Peyer's patch (tissue), 4 donors: Measurements from ENCODE around the gene TEC. TPM values are rescaled to one million over a fixed set of nuclear protein-coding genes. Genes with fewer than 3 reads are reported as not detected.
A peak's percentile ranks its signal among the peaks of the same experiment; 100 is the strongest.

ENCODE experiments used
- DNase-seq, 3 donors: peaks; one replicate each; pipeline ENCODE4 v3.0.0-alpha.2; 2017 to 2019
- H3K27ac ChIP-seq, 4 donors: fragments of 200-600 bp; sonication (generic); one replicate each; pipeline ENCODE4 v1.5.1; 2016 to 2019
- H3K27me3 ChIP-seq, 2 donors: fragments of 200-600 bp; sonication (generic); one replicate each; pipeline ENCODE4 v1.5.1; 2019
- H3K36me3 ChIP-seq, 3 donors: fragments of 200-600 bp; sonication (generic); one replicate each; pipeline ENCODE4 v1.5.1; 2016 to 2019
- H3K4me1 ChIP-seq, 4 donors: fragments of 200-600 bp; sonication (generic); one replicate each; pipeline ENCODE4 v1.5.1; 2016 to 2019
- H3K4me3 ChIP-seq, 4 donors: fragments of 200-600 bp; sonication (generic); 1 replicate in 3 of 4; 2 replicates in 1 of 4; pipeline ENCODE4 v1.5.1; 2016 to 2019; ENCODE audit warnings: mild to moderate bottlenecking in 1 of 4
- H3K9me3 ChIP-seq, 4 donors: fragments of 200-600 bp; sonication (generic); one replicate each; pipeline ENCODE4 v1.5.1; 2016 to 2019; ENCODE audit warnings: mild to moderate bottlenecking in 1 of 4
- CTCF ChIP-seq, 6 experiments: fragments of 450-650 bp in 4 of 6; fragments of 200-600 bp in 2 of 6; sonication (generic) in 1 of 6; IDR thresholded peaks; one replicate each; pipeline ENCODE4 v1.5.1; 2017 to 2019; ENCODE audit warnings: antibody characterized with exemption in 6 of 6, mild to moderate bottlenecking in 3 of 6, moderate library complexity in 1 of 6
- POLR2A ChIP-seq, 2 donors: fragments of 450-650 bp; IDR thresholded peaks; one replicate each; pipeline ENCODE4 v1.5.1; 2017; ENCODE audit warnings: antibody characterized with exemption in 2 of 2, mild to moderate bottlenecking in 2 of 2, moderate library complexity in 2 of 2
- total RNA-seq, 4 donors: library from RNA; depleted of rRNA; stranded (reverse); fragments of >200 nt; gene quantifications; one replicate each; pipeline ENCODE4 v1.1.0, GENCODE V29; 2016

TEC gene
- total RNA-seq, 4 donors from 2014 or later: 5.3 to 13.0 (median 10.2) TPM

GRCh38 chr4:48271626-48272025 is 2.0 kb upstream of the TEC start:
- Histone ChIP-seq H3K27me3 (no peaks in the 10 kb centered on the region), H3K4me1 (peaks cover 0 to 4% (median 0%) of the 10 kb centered on the region in 4 donors), H3K36me3 (no peaks in the 10 kb centered on the region), H3K9me3 (no peaks in the 10 kb centered on the region), H3K27ac (no peak overlapping the region), H3K4me3 (no peak overlapping the region)
- TF ChIP-seq CTCF (IDR thresholded peaks at IDR 0.05) (no peak), POLR2A (IDR thresholded peaks at IDR 0.05) (no peak)
- DNase-seq: no peak

GRCh38 chr4:48270951-48271473 is 1.4 kb upstream of the TEC start:
- DNase-seq: no peak
- Histone ChIP-seq H3K9me3 (no peaks in the 10 kb centered on the region), H3K27ac (no peak overlapping the region), H3K4me3 (no peak overlapping the region), H3K4me1 (peaks cover 0 to 4% (median 0%) of the 10 kb centered on the region in 4 donors), H3K27me3 (no peaks in the 10 kb centered on the region), H3K36me3 (no peaks in the 10 kb centered on the region)
- TF ChIP-seq CTCF (IDR thresholded peaks at IDR 0.05) (no peak), POLR2A (IDR thresholded peaks at IDR 0.05) (no peak)

GRCh38 chr4:48270523-48270897 is 872 bp upstream of the TEC start:
- TF ChIP-seq POLR2A (IDR thresholded peaks at IDR 0.05): no peak
- TF ChIP-seq CTCF (IDR thresholded peaks at IDR 0.05): no peak
- Histone ChIP-seq H3K27me3 (no peaks in the 10 kb centered on the region), H3K4me3 (peak overlapping the region in 2 of 4 donors; percentile 93 to 97), H3K27ac (peak overlapping the region in 3 of 4 donors; percentile 91 to 99 (median 98)), H3K4me1 (peaks cover 0 to 4% (median 0%) of the 10 kb centered on the region in 4 donors), H3K36me3 (no peaks in the 10 kb centered on the region), H3K9me3 (no peaks in the 10 kb centered on the region)
- no peak for DNase-seq

- Histone ChIP-seq H3K4me1 (peaks cover 0 to 4% (median 0%) of the 10 kb centered on the region in 4 donors), H3K36me3 (no peaks in the 10 kb centered on the region), H3K4me3 (peak overlapping the region; percentile 78 to 97 (median 90)), H3K27ac (peak overlapping the region; percentile 91 to 99 (median 96)), H3K27me3 (no peaks in the 10 kb centered on the region), H3K9me3 (no peaks in the 10 kb centered on the region)
- TF ChIP-seq CTCF (IDR thresholded peaks at IDR 0.05): peak in 4 of 6 experiments; percentile 10 to 35 (median 32)
- no peak for TF ChIP-seq POLR2A (IDR thresholded peaks at IDR 0.05)
- peak; percentile 96 to 98 (median 98) for DNase-seq
These were observed 354 bp upstream of the TEC start for GRCh38 chr4:48269861-48270522.

GRCh38 chr4:48267574-48267973 is 2.1 kb downstream of the TEC start:
- no peak for DNase-seq
- no peaks in the 10 kb centered on the region for H3K9me3 ChIP-seq
- no peaks in the 10 kb centered on the region for H3K27me3 ChIP-seq
- TF ChIP-seq POLR2A (IDR thresholded peaks at IDR 0.05) (no peak), CTCF (IDR thresholded peaks at IDR 0.05) (no peak)
- no peak overlapping the region for H3K4me3 ChIP-seq
- peak overlapping the region in 1 of 4 donors; percentile 14 for H3K27ac ChIP-seq
- no peaks in the 10 kb centered on the region for H3K36me3 ChIP-seq
- peaks cover 0 to 4% (median 0%) of the 10 kb centered on the region in 4 donors for H3K4me1 ChIP-seq
